ENCODE data around the gene TMEM131.

Gene TMEM131

GRCh38 chr2:98028931-98029717 is 33.4 kb upstream of the TMEM131 start:
- DNase-seq (ENCODE audit: low read depth): no peak
- TF ChIP-seq MAX (IDR thresholded peaks at IDR 0.05; ENCODE audit: low read depth, low read length) (no peak), CTCF (IDR thresholded peaks at IDR 0.05; ENCODE audit: low read depth, low read length) (no peak), MYC (IDR thresholded peaks at IDR 0.05; ENCODE audit: low read depth, low read length) (no peak), POLR2A (IDR thresholded peaks at IDR 0.05; ENCODE audit: extremely low read depth, insufficient read length) (no peak)
- no peak overlapping the region for H3K4me3 ChIP-seq (ENCODE audit: low read depth, low read length)

DNA sequence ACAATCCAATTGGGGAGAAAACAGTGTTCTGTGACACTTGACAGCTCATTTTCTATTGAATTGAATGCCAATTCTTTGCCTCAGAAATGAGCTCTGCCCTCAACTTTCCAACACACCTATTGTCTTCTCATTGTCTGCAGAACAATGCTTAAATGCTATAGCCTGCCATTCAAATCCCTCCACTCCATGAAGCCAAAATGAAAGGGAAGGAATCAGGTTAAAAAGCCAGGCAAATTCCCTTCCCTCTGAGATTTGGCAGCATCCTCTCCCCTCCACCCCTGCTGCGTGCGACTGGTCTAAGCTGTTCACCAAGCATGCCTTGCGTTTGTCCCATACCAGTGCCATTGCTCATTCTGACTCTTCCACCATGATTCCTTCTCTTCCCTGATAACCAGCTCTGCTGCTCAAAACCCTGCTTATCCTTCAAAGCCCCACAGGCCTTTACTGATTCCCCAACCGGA is 32.4 kb upstream of the TMEM131 start:
- DNase-seq (ENCODE audit: low read depth): no peak
- no peak overlapping the region for H3K4me3 ChIP-seq (ENCODE audit: low read depth, low read length)
- TF ChIP-seq MYC (IDR thresholded peaks at IDR 0.05; ENCODE audit: low read depth, low read length): no peak
- TF ChIP-seq CTCF (IDR thresholded peaks at IDR 0.05; ENCODE audit: low read depth, low read length): no peak

DNA sequence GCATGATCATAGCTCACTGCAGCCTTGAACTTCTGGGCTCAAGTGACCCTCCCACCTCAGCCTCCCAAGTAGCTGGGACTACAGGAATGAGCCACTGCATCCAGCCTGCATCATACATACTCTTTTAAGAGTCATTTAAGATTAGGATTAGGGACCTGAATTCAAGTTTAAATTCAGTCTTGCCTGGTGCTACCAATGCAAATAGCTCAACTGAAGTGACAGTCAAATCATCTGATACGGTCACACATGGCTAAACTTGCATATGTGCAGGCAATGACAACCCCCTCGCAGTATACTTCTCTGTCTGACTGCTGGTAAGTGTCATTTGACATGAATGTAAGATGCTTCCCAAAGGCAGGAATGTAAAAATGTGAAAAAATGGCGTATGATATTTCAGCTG is 31.8 kb upstream of the TMEM131 start:
- H3K4me3 ChIP-seq (ENCODE audit: low read depth, low read length): no peak overlapping the region
- no peak for DNase-seq (ENCODE audit: low read depth)
- TF ChIP-seq POLR2A (IDR thresholded peaks at IDR 0.05; ENCODE audit: extremely low read depth, insufficient read length) (no peak), MAX (IDR thresholded peaks at IDR 0.05; ENCODE audit: low read depth, low read length) (no peak), MYC (IDR thresholded peaks at IDR 0.05; ENCODE audit: low read depth, low read length) (no peak), CTCF (IDR thresholded peaks at IDR 0.05; ENCODE audit: low read depth, low read length) (no peak)

DNA sequence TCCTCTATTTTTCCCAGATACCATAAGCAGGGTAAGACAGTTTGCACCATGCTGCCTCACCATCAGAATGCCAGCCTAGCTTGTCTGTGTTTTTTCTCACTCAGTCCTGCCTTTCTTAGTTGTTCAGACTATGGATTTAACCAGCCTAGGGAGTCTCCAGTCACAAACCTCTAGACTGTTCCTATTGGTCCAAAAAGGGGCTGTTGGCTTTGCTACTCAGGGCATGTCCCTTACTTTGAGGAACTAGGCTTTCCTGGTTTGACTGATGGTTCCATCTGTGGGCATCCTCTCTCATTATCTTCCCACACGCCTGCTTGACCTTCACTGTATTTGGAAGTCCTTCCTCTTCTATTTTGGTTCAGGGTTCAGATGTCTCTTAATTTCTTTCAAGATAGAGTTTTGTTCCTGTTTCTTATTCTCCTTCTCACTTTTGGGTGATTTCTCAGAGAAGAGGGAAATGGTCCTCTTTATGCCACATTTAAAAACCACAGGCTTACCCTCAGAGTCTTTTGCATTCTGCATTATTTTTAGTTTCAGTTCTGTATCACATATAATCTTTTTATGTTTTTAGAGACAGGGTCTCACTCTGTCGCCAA is 31.3 kb upstream of the TMEM131 start:
- H3K4me3 ChIP-seq (ENCODE audit: low read depth, low read length): no peak overlapping the region
- DNase-seq (ENCODE audit: low read depth): peak; percentile 84
- no peak for TF ChIP-seq CTCF (IDR thresholded peaks at IDR 0.05; ENCODE audit: low read depth, low read length)
- TF ChIP-seq MAX (IDR thresholded peaks at IDR 0.05; ENCODE audit: low read depth, low read length): no peak
- TF ChIP-seq MYC (IDR thresholded peaks at IDR 0.05; ENCODE audit: low read depth, low read length): no peak
- TF ChIP-seq POLR2A (IDR thresholded peaks at IDR 0.05; ENCODE audit: extremely low read depth, insufficient read length): no peak

GRCh38 chr2:98026292-98026691 is 30.5 kb upstream of the TMEM131 start:
- TF ChIP-seq MAX (IDR thresholded peaks at IDR 0.05; ENCODE audit: low read depth, low read length) (no peak), CTCF (IDR thresholded peaks at IDR 0.05; ENCODE audit: low read depth, low read length) (no peak), POLR2A (IDR thresholded peaks at IDR 0.05; ENCODE audit: extremely low read depth, insufficient read length) (no peak), MYC (IDR thresholded peaks at IDR 0.05; ENCODE audit: low read depth, low read length) (no peak)
- DNase-seq (ENCODE audit: low read depth): no peak
- H3K4me3 ChIP-seq (ENCODE audit: low read depth, low read length): no peak overlapping the region

Data from NB4 (cell line).